Gastrocnemius medialis (tissue), 4 donors: ENCODE results near the gene FGR. TPM values are rescaled to one million over a fixed set of nuclear protein-coding genes. Genes with fewer than 3 reads are reported as not detected.

ENCODE experiments used
- ATAC-seq, 2 donors: fragments of 150-250 bp; one replicate each; pipeline ENCODE4 v1.9.1; 2016
- DNase-seq, 2 donors: peaks; one replicate each; pipeline ENCODE4 v3.0.0-alpha.2; 2019
- H3K27ac ChIP-seq, 4 donors: fragments of 200-600 bp; sonication (generic); 1 replicate in 1 of 4; 2 replicates in 3 of 4; pipeline ENCODE4 v1.5.1; 2016 to 2018; ENCODE audit warnings: mild to moderate bottlenecking in 2 of 4, moderate library complexity in 1 of 4
- H3K27me3 ChIP-seq, 3 donors: fragments of 200-600 bp; sonication (generic) in 2 of 3; 1 replicate in 1 of 3; 2 replicates in 2 of 3; pipeline versions ENCODE4 v1.5.1 to v1.6.0; 2016 to 2019; ENCODE audit warnings: mild to moderate bottlenecking in 1 of 3, moderate library complexity in 1 of 3
- H3K36me3 ChIP-seq, 2 donors: fragments of 200-600 bp; sonication (generic) in 1 of 2; one replicate each; pipeline ENCODE4 v1.5.1; 2017 to 2018
- H3K4me1 ChIP-seq, 2 donors: fragments of 200-600 bp; sonication (generic) in 1 of 2; one replicate each; pipeline ENCODE4 v1.5.1; 2016 to 2017; ENCODE audit warnings: mild to moderate bottlenecking in 2 of 2
- H3K4me3 ChIP-seq, 4 donors: fragments of 200-600 bp; sonication (generic) in 3 of 4; 1 replicate in 1 of 4; 2 replicates in 3 of 4; pipeline ENCODE4 v1.5.1; 2016 to 2019; ENCODE audit warnings: mild to moderate bottlenecking in 2 of 4
- H3K9me3 ChIP-seq, 3 donors: fragments of 200-600 bp; sonication (generic) in 2 of 3; 1 replicate in 1 of 3; 2 replicates in 2 of 3; pipeline ENCODE4 v1.5.1; 2016 to 2019
- CTCF ChIP-seq, 5 experiments: fragments of 450-650 bp in 3 of 5; fragments of 200-600 bp in 2 of 5; sonication (generic) in 2 of 5; IDR thresholded peaks in 4 of 5; conservative IDR thresholded peaks in 1 of 5; 1 replicate in 4 of 5; 2 replicates in 1 of 5; pipeline ENCODE4 v1.5.1; 2016 to 2019; ENCODE audit warnings: antibody characterized with exemption in 5 of 5, mild to moderate bottlenecking in 3 of 5, moderate library complexity in 3 of 5
- POLR2A ChIP-seq, 2 donors: fragments of 450-650 bp; IDR thresholded peaks; one replicate each; pipeline ENCODE4 v1.6.1; 2017; ENCODE audit warnings: antibody characterized with exemption in 2 of 2, mild to moderate bottlenecking in 2 of 2, moderate library complexity in 2 of 2
- in situ Hi-C, 4 donors: fragments of 200-750 bp; cut with MboI; loops; one replicate each; pipeline versions ENCODE4 v1.15.0 to v1.8.0; 2017; ENCODE audit warnings: low sequenced_read_pairs in 4 of 4
- intact Hi-C: fragments of 100-400 bp; cut with DNase I; formaldehyde crosslinking; loops from one replicate; pipeline ENCODE4 v1.15.1; 2023; ENCODE audit warnings: low total_unique reads
- total RNA-seq, 4 donors: library from RNA; depleted of rRNA; stranded (reverse); fragments of >200 nt; gene quantifications; one replicate each; pipeline versions ENCODE4 v1.1.0 to v1.2.3, GENCODE V29; 2016

The FGR gene
- total RNA-seq, 4 donors from 2014 or later: 1.3 to 5.8 (median 4.7) TPM

GRCh38 chr1:27572019-27572678 lies 62.8 kb downstream of the FGR start:
- peak overlapping the region; percentile 11 to 44 (median 40) for H3K4me3 ChIP-seq
- DNase-seq: peak; percentile 72 to 87
- TF ChIP-seq POLR2A (IDR thresholded peaks at IDR 0.05) (peak; percentile 26 to 35), CTCF (IDR thresholded peaks at IDR 0.05 in 4 of 5, conservative IDR thresholded peaks at IDR 0.05 in 1 of 5) (no peak)
- in situ Hi-C loops: no loop called here
- no peaks in the 10 kb centered on the region for H3K36me3 ChIP-seq
- H3K4me1 ChIP-seq: peaks cover 89% of the 10 kb centered on the region in 2 donors
- H3K27me3 ChIP-seq: no peaks in the 10 kb centered on the region
- peak; percentile 34 to 43 for ATAC-seq
- H3K9me3 ChIP-seq: no peaks in the 10 kb centered on the region
- peak overlapping the region; percentile 95 to 100 (median 98) for H3K27ac ChIP-seq
- intact Hi-C loops: loop anchor here (10.0 kb wide), 1 partner anchor 1337 kb away; the partner anchor contains the start of gene CEP85

GRCh38 chr1:27571439-27572018 lies 63.5 kb downstream of the FGR start:
- peak in 1 of 2 donors; percentile 71 for DNase-seq
- TF ChIP-seq CTCF (IDR thresholded peaks at IDR 0.05 in 4 of 5, conservative IDR thresholded peaks at IDR 0.05 in 1 of 5): no peak
- TF ChIP-seq POLR2A (IDR thresholded peaks at IDR 0.05): no peak
- H3K4me1 ChIP-seq: peaks cover 89% of the 10 kb centered on the region in 2 donors
- intact Hi-C loops (loop anchor here (10.0 kb wide), 1 partner anchor 1337 kb away; the partner anchor contains the start of gene CEP85), in situ Hi-C loops (no loop called here)
- no peaks in the 10 kb centered on the region for H3K27me3 ChIP-seq
- H3K4me3 ChIP-seq: peak overlapping the region; percentile 11 to 44 (median 40)
- H3K27ac ChIP-seq: peak overlapping the region; percentile 95 to 100 (median 98)
- no peaks in the 10 kb centered on the region for H3K36me3 ChIP-seq
- ATAC-seq: no peak
- H3K9me3 ChIP-seq: no peaks in the 10 kb centered on the region

GRCh38 chr1:27570784-27571183 lies 64.2 kb downstream of the FGR start:
- intact Hi-C loops (loop anchor here (10.0 kb wide), 1 partner anchor 1336 kb away; the partner anchor contains the start of gene CEP85), in situ Hi-C loops (no loop called here)
- ATAC-seq (no peak), DNase-seq (no peak)
- Histone ChIP-seq H3K4me1 (peaks cover 89 to 91% of the 10 kb centered on the region in 2 donors), H3K4me3 (peak overlapping the region in 2 of 4 donors; percentile 3 to 44), H3K27ac (peak overlapping the region; percentile 95 to 100 (median 98)), H3K36me3 (no peaks in the 10 kb centered on the region), H3K27me3 (no peaks in the 10 kb centered on the region), H3K9me3 (no peaks in the 10 kb centered on the region)
- TF ChIP-seq CTCF (IDR thresholded peaks at IDR 0.05 in 4 of 5, conservative IDR thresholded peaks at IDR 0.05 in 1 of 5) (no peak), POLR2A (IDR thresholded peaks at IDR 0.05) (no peak)

GRCh38 chr1:27570356-27570755 lies 64.6 kb downstream of the FGR start:
- peak overlapping the region; percentile 95 to 100 (median 98) for H3K27ac ChIP-seq
- H3K9me3 ChIP-seq: no peaks in the 10 kb centered on the region
- peak; percentile 77 to 90 for DNase-seq
- intact Hi-C loops (loop anchor here (10.0 kb wide), 1 partner anchor 1336 kb away; the partner anchor contains the start of gene CEP85), in situ Hi-C loops (no loop called here)
- H3K27me3 ChIP-seq: no peaks in the 10 kb centered on the region
- ATAC-seq: peak; percentile 32 to 55
- H3K4me1 ChIP-seq: peaks cover 94 to 95% of the 10 kb centered on the region in 2 donors
- TF ChIP-seq CTCF (IDR thresholded peaks at IDR 0.05 in 4 of 5, conservative IDR thresholded peaks at IDR 0.05 in 1 of 5) (no peak), POLR2A (IDR thresholded peaks at IDR 0.05) (peak in 1 of 2 donors; percentile 23)
- H3K4me3 ChIP-seq: no peak overlapping the region
- no peaks in the 10 kb centered on the region for H3K36me3 ChIP-seq
